ENCODE measurements around the gene KRIT1. TPM values are rescaled to one million over a fixed set of nuclear protein-coding genes. Genes with fewer than 3 reads are reported as not detected.

The KRIT1 gene
- total RNA-seq, 1 experiment from 2014 or later = 23.7 TPM

DNA sequence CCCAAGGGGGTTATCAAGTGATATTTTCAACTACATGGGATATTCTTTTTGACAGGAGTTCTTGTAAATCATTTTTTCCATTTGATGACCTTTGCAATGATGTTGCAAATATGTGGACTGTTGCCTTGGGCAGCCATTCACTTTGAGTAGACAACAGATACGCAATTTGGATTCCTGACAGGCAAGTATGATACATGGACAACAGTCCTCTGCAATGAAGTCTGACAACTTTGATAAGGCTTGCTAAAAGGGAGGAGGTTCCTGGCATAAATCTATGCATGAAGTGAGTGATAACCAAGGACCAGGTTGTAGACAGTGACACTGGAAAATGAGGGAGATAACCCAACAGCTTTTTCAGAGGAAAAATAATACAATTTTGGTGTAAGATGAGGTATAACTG, 84.4 kb downstream of the KRIT1 start:
- H3F3A ChIP-seq (ENCODE audit: low read length, unreplicated experiment) = no peaks in the 10 kb centered on the region
- H4K20me1 ChIP-seq (ENCODE audit: low read length) = no peaks in the 10 kb centered on the region
- H2AFZ ChIP-seq (ENCODE audit: low read length) = no peak overlapping the region
- no peaks in the 10 kb centered on the region for H3K9me2 ChIP-seq (replicated peaks; ENCODE audit: low read length)
- CTCF ChIA-PET = no interaction called here
- BruUV-seq (replicated peaks) = no TSS peak
- H3K4me1 ChIP-seq (ENCODE audit: insufficient read depth, low read length) = peaks cover 15% of the 10 kb centered on the region
- H3K4me3 ChIP-seq (ENCODE audit: low read length) = no peak overlapping the region
- intact Hi-C loops (cut with micrococcal nuclease) = no loop called here
- ATAC-seq = no peak
- no peak for TF ChIP-seq EZH2 (IDR thresholded peaks at IDR 0.05; ENCODE audit: low read length, unreplicated experiment)
- TF ChIP-seq CTCF (conservative IDR thresholded peaks at IDR 0.05; ENCODE audit: low read depth, low read length) = no peak
- TF ChIP-seq EZH2phosphoT487 (IDR thresholded peaks at IDR 0.05; ENCODE audit: borderline replicate concordance, low read length) = no peak
- H3K9me3 ChIP-seq (ENCODE audit: low read length) = no peaks in the 10 kb centered on the region
- no peak overlapping the region for H3K9ac ChIP-seq (ENCODE audit: low read length)
- POLR2A ChIA-PET (ENCODE audit: unreplicated experiment) = no interaction called here
- no peaks in the 10 kb centered on the region for H3K79me2 ChIP-seq (ENCODE audit: low read length)
- no peaks in the 10 kb centered on the region for H3K27me3 ChIP-seq (ENCODE audit: low read length)
- DNase-seq = no peak
- no peak overlapping the region for H3K27ac ChIP-seq (ENCODE audit: low read length)
- H3K4me2 ChIP-seq (ENCODE audit: low read length) = no peak overlapping the region
- no peaks in the 10 kb centered on the region for H3K36me3 ChIP-seq (ENCODE audit: low read depth, low read length)

- H3K4me2 ChIP-seq (ENCODE audit: low read length) = peak overlapping the region; percentile 58
These were observed 86.8 kb downstream of the KRIT1 start for GRCh38 chr7:92158660-92159575.

More at GRCh38 chr7:92158660-92159575, 86.8 kb downstream of the KRIT1 start:
- H3K4me1 ChIP-seq (ENCODE audit: insufficient read depth, low read length) = peaks cover 15% of the 10 kb centered on the region
- H3K9me2 ChIP-seq (replicated peaks; ENCODE audit: low read length) = no peaks in the 10 kb centered on the region
- no peaks in the 10 kb centered on the region for H3K27me3 ChIP-seq (ENCODE audit: low read length)
- no peak overlapping the region for H3K27ac ChIP-seq (ENCODE audit: low read length)
- BruUV-seq (replicated peaks) = no TSS peak
- ATAC-seq (peak; percentile 93), DNase-seq (peak; percentile 71)
- H3K9me3 ChIP-seq (ENCODE audit: low read length) = no peaks in the 10 kb centered on the region
- H3K9ac ChIP-seq (ENCODE audit: low read length) = no peak overlapping the region
- H3K79me2 ChIP-seq (ENCODE audit: low read length) = no peaks in the 10 kb centered on the region
- no peaks in the 10 kb centered on the region for H3F3A ChIP-seq (ENCODE audit: low read length, unreplicated experiment)
- ChIA-PET POLR2A (ENCODE audit: unreplicated experiment) (no interaction called here), CTCF (no interaction called here)
- intact Hi-C loops (cut with micrococcal nuclease) = no loop called here
- peak overlapping the region; percentile 24; the same call in 1 of the 2 replicates for H2AFZ ChIP-seq (ENCODE audit: low read length)
- H3K36me3 ChIP-seq (ENCODE audit: low read depth, low read length) = no peaks in the 10 kb centered on the region
- TF ChIP-seq EZH2phosphoT487 (IDR thresholded peaks at IDR 0.05; ENCODE audit: borderline replicate concordance, low read length) (no peak), EZH2 (IDR thresholded peaks at IDR 0.05; ENCODE audit: low read length, unreplicated experiment) (no peak), CTCF (conservative IDR thresholded peaks at IDR 0.05; ENCODE audit: low read depth, low read length) (no peak)
- H4K20me1 ChIP-seq (ENCODE audit: low read length) = no peaks in the 10 kb centered on the region
- H3K4me3 ChIP-seq (ENCODE audit: low read length) = 0 out of 2 replicates have a peak overlapping the region, but pooled peaks have one; percentile 5

Data from PC-3 (cell line).